Fibroblast of skin of abdomen (primary cell): ENCODE results near the gene NUP205.
"Not testable (repeated sequence)": the region's sequence is repeated elsewhere in the genome, so short reads cannot be mapped to it uniquely, and the experiment has no call there.

ENCODE experiments used
- DNase-seq: peaks from one replicate; pipeline ENCODE4 v3.0.0-alpha.2; 2013

The NUP205 gene

DNA sequence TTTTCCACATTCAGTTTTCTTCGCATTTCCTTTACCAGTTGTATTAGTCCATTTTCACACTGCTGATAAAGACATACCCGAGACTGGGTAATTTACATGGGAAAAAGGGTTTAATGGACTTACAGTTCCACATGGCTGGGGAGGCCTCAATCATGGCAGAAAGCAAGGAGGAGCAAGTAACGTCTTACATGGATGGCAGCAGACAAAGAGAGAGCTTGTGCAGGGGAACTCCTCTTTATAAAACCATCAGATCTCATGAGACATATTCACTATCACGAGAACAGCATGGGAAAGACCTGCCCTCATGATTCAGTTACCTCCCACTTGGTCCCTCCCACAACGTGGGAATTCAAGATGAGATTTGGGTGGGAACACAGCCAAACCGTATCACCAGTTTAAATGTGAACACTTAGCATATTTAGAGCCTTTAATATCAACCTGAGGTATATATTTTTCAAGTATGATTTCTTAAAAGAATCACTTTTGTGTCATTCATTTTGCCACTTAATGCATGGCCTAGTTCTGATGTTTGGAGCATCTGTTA is 111.2 kb downstream of the NUP205 start:
- not testable (repeated sequence) for DNase-seq

DNA sequence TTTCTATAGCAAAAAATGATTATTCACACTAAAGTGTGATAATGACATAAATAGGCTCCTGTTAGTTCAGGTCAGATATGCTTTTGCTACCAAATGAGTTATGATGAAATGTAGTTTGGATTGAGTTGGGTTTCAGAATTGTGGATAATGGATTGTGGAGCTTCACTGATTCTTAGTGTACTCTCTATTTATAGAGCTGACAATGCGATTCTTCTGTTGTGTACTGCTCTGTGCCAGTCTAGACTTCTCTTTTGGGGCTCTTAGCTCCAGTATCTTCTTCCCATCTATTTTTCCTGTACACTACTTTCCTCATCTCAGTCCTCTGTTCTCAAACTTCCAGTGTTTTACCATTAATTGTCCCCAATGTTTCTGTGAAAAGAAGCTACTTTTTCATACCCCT is 112.1 kb downstream of the NUP205 start:
- no peak for DNase-seq

DNA sequence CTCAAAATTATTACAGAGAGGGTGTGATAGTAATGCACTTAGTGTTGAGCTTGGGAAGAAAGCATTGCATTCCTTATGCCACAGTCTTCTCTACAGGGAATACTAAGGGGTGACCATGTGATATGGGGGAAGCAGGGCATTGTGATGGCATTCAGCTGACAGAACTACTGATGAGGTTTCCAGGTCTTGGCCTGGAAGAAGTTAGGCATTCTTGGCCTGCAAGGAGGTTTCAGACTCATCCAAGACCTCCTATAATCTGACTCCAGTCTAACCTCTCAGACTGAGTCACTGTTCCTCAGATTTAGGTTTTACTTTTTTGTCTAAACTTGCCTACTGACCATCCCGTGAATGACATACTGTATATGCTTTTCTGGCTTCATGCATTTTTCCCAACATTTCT is 112.5 kb downstream of the NUP205 start:
- peak; percentile 62 for DNase-seq

DNA sequence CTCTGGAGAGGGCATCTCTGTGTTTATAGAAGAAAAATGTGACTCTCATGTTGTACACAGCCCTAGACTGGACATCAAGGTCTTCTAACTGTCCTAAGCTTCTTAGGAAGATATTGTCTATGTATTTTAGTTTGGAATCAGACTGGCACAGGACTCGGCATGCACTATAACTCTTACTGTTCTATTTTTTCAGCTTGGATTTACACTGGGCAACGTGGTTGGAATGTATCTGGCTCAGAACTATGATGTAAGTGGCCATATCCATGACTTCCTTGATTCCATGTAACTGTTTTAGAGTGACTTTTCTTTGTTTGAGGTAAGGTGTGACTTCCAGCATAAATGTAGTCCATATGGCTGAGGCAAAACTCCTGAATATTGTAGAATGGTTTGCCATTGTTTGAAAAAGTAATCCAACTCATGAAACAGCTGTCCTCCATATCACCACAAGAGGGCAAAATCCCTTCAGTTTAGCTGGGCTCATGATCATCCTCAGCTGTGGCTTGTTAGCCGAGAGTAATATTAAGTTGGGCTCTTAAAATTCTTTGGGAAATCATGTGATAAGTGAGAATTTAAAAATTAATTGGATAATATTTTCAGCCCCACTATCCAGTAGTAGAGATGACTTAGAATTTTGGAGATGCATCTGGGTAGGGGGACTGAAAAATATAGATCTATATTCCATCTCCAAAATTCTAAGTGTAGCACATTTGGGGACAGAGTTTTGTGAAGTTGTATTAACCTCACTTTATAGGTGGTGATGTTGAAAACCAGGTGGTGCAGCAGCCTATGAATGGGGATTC is 115.0 kb downstream of the NUP205 start:
- DNase-seq, result peak; percentile 67

DNA sequence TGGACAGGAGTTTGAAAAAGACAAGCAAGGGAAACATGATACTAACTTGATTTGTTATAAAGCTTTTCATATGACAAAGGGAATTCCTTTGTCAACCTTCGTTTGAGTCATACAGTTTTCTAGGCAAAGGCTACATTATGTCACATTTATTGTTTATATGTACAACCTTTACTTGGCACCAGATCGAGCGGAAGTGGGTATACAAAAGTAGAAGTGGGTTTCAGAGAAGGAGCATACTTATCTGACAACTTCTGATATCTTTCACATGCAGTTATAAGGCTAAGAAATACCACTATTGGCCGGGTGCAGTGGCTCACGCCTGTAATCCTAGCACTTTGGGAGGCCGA is 115.6 kb downstream of the NUP205 start:
- DNase-seq, result peak; percentile 31

DNA sequence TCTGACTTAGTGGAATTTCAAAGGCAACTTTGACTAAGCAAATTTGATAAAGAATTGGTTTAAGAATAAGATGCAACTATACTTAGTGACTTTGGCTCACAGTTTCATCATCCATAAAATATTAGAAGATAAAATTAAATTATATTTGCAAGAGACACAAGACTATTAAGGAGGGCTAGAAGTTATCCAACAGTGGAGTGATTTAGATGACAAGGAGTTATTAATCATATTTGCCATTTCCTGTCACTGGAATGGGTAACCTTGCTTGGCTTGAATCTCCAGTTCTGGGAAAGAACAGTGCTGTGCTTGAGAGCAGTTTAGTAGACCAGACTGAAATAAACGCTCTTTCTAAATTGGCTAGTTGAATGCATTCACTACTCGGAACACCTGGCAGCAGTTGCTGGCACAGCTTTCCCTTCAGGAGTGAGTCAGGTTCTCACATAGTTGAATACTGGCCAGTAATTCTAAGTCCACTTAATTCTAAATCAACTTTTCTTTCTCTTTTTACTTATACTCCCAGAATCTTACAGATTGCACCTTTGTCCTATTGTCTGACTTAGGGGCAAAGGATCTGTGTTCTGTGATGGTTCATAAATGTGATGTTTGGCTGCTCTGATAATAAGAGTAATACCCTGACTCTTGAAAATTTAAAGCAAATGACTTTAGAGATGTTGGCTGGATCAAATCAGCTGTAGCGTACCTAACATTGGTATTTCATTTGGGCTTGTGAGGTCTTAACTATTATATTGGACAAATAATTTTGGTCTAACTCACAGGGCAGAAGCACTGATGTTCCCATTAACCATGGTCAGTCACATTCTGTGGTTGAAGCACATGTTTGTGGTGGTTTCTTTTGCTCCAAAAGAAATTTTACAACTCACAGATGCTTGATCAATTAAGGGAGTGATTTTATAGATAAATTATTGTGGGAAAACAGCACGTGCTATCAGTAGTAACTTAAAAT is 121.2 kb downstream of the NUP205 start:
- peak; percentile 72 for DNase-seq

DNA sequence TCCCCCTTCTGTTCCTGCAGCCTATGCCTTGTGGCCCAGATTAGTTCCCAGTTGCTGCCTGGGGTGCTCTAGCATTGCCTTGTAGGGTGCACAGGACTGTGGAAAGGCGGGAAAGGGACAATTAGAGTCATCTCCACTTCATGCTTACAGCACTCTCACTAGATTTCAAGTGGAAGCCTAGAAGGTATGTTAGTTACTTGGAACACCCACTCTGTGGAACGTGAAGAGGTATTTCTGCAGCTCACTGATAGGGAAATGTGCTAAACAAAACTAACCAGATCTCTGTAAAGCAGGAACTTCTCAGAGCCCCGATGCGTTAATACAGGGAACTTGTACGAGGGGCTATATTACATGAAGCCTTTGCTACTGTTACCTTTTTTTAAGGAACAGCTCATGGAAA is 124.0 kb downstream of the NUP205 start:
- no peak for DNase-seq

DNA sequence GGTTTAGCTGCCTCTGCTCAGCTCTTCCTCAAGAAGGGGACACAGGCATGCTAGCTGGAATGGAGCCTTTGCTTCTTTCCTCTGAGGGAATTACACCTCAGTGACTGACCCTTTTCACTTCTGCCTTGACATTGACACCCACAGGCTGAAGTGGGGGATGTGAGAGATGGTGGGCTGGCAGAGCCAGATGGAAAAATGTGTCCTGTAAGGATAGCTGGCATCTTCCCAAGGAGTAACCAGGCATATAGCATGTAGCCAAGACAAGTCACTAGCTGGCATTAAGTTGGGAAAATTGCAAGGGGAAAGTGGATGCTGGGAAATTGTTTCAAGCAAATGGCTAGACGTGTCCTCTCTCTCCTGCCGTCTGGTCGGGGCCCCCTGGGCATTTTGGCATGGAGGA is 124.5 kb downstream of the NUP205 start:
- DNase-seq, result no peak

DNA sequence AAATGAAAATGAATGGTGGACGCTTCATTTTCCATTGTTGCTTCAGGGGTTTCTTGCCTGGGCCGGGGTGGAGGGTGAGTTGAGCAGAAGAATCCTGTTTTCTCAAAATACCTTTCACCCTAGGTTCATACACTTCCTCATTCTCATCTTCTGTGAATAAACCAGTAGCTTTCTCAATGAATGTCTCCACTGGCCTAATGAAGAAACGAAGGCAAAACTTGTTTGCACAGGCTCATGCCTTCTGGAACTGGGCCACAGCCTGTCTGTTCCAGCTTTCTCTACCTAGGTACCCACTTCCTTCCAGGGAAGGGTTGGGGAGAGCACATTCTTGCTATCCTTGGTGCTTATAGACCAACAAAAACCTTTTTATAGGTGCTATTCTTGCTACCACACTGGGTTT is 125.9 kb downstream of the NUP205 start:
- no peak for DNase-seq

DNA sequence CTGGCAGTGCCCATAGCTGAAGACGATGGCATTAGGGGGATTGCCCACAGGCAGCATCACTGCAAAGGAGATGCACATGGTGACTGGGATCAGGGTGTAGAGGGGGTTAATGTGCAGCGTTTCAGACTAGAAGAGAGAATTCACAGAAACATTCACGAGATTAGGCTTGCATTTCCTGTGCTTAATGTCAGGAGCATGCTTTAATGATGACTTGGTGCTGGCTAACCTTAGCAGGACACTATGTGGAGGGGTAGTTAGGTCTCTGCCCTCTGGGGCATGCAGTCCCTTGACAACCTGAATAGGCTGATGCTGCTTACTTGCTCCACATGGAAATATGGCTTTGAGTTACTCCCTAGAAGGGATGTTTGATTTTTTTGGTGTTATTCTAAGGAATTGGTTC is 126.4 kb downstream of the NUP205 start:
- DNase-seq, result peak; percentile 35

DNA sequence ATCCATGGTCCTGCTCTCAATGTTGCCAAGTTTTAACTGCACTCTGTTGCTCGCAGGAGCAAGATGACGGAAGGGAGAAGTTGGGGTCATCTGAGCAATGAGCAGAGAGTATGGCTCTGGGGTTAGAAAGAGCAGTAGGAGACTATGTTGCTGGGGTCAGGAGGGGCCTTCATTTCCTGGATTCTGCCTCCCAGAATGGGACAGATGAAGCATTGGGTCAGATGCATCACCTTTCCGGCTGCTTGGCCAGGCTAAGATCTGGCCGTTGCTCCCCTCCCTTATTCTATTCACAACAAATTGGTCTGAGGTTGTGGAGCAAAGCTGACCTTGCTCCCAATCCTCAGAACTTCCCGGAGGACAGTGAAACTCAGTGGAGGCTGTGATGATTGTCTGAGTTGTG is 127.0 kb downstream of the NUP205 start:
- DNase-seq, result no peak

DNA sequence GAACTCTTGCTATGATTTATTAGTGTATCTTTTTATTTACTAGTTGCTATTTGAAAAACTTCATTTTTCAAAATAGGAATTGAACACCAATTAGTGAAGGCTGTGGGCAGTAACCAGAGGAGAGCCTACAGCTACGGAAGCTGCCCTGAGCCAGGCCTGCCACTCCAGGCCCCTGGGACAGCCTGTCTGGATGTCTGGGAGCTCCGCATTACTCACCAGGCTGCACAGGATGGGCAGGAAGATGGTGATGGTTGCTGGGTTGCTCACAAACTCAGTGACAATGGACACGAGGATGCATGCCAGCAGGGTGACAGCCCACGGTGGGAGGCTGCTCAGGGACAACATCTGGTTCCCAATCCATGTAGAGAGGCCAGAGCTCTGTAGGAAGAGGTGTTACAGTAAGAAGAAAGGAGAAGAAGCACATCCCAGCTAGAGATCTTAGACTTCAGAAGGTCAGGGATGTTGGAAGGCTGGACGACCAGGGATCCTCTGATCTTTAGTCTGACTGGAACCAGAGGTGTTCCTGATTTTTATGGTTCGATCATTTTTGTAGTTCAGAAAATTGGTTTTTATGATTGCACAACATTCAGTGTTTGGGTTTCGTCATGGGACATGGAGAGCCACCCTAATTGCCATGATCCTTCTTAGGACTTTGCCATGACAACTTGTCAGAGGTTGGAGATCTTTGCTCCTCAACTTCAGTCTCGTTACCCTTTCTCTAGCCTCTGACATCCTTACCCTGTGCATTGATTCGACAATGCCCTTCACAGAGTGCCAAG is 127.8 kb downstream of the NUP205 start:
- DNase-seq, result no peak

DNA sequence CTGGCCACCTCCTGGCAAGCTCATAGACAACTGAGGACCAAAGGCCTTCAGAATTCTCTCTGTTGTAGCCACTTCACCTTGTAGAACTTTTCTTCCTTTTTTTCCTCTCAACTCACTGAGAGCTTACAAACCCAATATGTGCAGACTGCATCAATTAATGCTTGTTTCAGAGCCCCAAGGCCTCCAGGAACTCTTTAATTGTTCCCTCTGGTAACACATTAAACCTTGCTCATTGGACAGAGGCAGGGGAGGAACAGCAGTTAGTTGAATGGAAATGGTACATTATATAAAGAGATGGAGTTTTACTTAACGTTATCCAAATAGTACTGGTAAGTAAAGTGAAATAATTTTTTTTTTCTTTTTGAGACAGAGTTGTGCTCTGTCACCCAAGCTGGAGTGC is 129.7 kb downstream of the NUP205 start:
- DNase-seq, result no peak

DNA sequence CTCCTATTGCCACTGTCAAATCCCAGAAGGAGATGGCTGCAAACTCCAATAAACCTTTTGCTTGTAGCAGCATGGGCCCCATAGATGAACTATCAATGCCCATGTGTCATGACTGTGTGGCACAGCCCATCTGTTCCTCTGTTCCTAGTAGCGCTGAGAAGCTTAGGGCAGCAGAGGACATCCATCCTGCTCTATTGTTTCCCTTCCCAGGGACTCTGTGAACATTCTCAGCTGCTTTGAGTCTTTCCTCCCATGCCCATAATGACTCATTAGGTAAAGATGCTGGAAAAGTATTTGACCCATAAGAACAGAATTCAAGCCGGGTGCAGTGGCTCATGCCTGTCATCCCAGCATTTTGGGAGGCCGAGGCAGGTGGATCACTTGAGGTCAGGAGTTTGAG is 132.8 kb downstream of the NUP205 start:
- DNase-seq, result peak; percentile 70

DNA sequence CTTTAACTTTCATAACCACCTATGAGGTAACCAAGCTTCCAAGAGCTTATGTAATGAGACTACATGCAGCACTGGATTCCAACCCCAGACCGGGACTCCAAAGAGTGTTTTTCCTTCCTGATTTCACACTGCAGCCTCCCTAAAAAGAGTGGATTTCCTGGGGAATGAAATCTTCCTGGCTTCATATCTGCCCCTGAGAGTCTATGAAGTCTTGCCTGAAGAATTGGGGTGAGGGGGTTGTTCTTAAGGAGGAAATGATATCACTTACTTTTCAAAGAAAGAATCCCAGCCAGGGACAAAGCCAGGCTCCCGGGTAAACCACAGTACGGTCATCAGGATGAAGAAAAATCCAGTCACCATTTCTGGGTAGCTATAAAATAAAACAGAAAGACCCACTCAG is 134.3 kb downstream of the NUP205 start:
- peak; percentile 54 for DNase-seq

DNA sequence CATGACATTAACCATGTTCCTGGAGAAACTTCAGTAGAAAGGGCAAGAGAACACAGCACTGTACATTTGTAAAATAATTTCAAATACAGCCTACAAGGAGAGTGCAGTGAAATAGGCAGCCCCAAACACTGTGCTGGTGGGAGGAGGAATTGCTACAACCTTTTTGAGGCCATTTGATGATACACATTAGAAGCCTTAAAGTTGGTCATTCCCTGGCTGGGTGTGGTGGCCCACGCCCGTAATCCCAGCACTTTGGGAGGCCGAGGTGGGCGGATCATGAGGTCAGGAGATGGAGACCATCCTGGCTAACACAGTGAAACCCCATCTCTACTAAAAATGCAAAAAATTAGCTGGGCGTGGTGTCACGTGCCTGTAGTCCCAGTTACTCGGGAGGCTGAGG is 134.9 kb downstream of the NUP205 start:
- not testable (repeated sequence) for DNase-seq

DNA sequence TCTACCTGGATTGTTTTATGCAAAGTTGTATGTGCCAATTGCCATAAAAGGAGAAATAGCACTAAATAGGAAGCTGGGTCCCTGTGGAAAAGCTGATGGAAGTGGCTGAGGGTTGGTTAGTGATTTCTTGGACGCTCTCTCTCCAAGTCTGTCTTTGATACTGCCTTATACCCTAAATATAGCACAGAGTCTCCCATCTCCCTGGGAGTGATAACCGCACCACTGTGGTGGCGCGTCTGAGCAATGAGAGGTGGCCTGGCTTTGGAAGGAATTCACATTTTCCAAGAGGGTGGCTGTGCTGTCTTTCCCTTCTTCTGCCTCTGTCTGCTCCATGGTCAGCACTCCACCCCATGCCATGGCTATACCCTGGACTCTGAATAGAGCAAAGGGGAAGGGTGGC is 135.8 kb downstream of the NUP205 start:
- no peak for DNase-seq

DNA sequence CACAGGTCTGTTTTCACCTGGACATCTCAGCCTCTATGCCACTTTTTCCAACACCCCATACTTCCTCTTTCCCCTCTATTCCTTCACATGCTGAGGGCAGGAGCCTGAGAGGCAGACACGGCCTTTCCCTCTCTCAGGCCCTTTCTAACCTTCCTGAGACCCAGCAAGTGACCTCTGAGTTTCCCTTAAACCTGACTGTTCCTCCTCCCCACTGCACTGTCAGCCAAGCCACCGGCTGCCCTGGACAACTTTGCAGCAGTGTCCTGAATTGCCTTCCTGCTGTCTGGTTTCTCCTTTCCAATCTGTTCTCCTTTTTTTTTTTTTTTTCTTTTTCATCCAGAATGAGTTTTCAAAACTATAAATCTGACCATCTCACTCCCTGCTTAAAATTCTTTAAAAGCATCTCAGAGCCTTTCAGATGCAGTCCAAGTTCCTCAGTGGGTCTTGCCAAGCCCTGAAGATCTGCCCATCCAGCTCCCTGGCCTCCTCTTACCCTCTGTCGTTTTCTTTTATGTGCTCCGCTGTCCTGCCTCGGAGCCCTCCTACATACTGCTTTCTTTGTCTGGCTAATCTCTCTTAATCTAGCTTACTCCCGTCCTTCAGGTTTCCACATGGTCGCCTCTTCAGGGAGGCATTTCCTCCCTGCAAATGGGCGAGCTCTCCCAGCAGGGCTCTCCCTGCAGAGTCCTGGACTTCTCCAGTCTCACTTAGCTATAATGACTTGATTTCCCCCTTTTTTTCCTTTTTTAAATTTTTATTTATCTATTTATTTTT is 139.7 kb downstream of the NUP205 start:
- DNase-seq, result no peak
